GM12878 (cell line): ENCODE measurements around the gene MS4A1. TPM values are rescaled to one million over a fixed set of nuclear protein-coding genes. Genes with fewer than 3 reads are reported as not detected.

Experiments used
- ATF7 ChIP-seq: fragments of 450-650 bp; IDR thresholded peaks from 2 replicates; pipeline ENCODE4 v1.6.1; 2016; ENCODE audit warnings: low read depth, mild to moderate bottlenecking
- BHLHE40 ChIP-seq, 2 experiments: fragments of 450-650 bp in 1 of 2; IDR thresholded peaks; 2 replicates each; pipeline ENCODE4 v1.6.1; 2011 to 2017; ENCODE audit warnings: low read depth in 2 of 2, borderline replicate concordance in 1 of 2, improper control_type of control experiment in 1 of 2, low read length in 1 of 2, mild to moderate bottlenecking in 1 of 2
- CREB1 ChIP-seq: IDR thresholded peaks from 2 replicates; pipeline ENCODE4 v1.6.1; 2012; ENCODE audit warnings: low read depth, mild to moderate bottlenecking, inconsistent platforms
- CUX1 ChIP-seq: IDR thresholded peaks from 2 replicates; pipeline ENCODE4 v1.6.1; 2012; ENCODE audit warnings: improper control_type of control experiment, low read depth, low read length; ENCODE audit not compliant: insufficient replicate concordance
- ESRRA ChIP-seq: IDR thresholded peaks from 2 replicates; pipeline ENCODE4 v1.6.1; 2012; ENCODE audit warnings: mild to moderate bottlenecking, low read length, improper control_type of control experiment
- HDAC2 ChIP-seq: fragments of 200-600 bp; sonication (generic); IDR thresholded peaks from 2 replicates; pipeline ENCODE4 v1.6.1; 2017
- KAT2A ChIP-seq: conservative IDR thresholded peaks from 2 replicates; pipeline ENCODE4 v1.6.1; 2011; ENCODE audit warnings: low read depth, low read length; ENCODE audit not compliant: control insufficient read depth
- MLLT1 ChIP-seq: fragments of 450-650 bp; IDR thresholded peaks from 2 replicates; pipeline ENCODE4 v1.6.1; 2016; ENCODE audit warnings: mild to moderate bottlenecking
- MXI1 ChIP-seq: fragments of 150-350 bp; IDR thresholded peaks from 2 replicates; pipeline ENCODE4 v1.6.1; 2011; ENCODE audit warnings: low read depth, mild to moderate bottlenecking, inconsistent platforms, low read length, improper control_type of control experiment
- PAX5 ChIP-seq: IDR thresholded peaks from 2 replicates; pipeline ENCODE4 v1.6.1; 2011; ENCODE audit warnings: low read depth, low read length, borderline replicate concordance
- PKNOX1 ChIP-seq: fragments of 450-650 bp; IDR thresholded peaks from 2 replicates; pipeline ENCODE4 v1.6.1; 2016; ENCODE audit warnings: mild to moderate bottlenecking
- POU2F2 ChIP-seq: IDR thresholded peaks from 3 replicates; pipeline ENCODE4 v1.6.1; 2011; ENCODE audit warnings: low read depth, mild to moderate bottlenecking, low read length, borderline replicate concordance
- RAD21 ChIP-seq: IDR thresholded peaks from 2 replicates; pipeline ENCODE4 v1.6.1; 2011; ENCODE audit warnings: mild to moderate bottlenecking, low read depth, low read length, moderate library complexity; ENCODE audit not compliant: insufficient read depth
- RFX5 ChIP-seq: IDR thresholded peaks from 2 replicates; pipeline ENCODE4 v1.6.1; 2011; ENCODE audit warnings: low read depth, low read length, improper control_type of control experiment
- SIX5 ChIP-seq: IDR thresholded peaks from 2 replicates; pipeline ENCODE4 v1.6.1; 2011; ENCODE audit warnings: mild to moderate bottlenecking, low read depth, low read length, moderate library complexity; ENCODE audit not compliant: severe bottlenecking
- WRNIP1 ChIP-seq: IDR thresholded peaks from 2 replicates; pipeline ENCODE4 v1.6.1; 2011; ENCODE audit warnings: low read depth, low read length, improper control_type of control experiment, borderline replicate concordance
- YY1 ChIP-seq: IDR thresholded peaks from 2 replicates; pipeline ENCODE4 v1.6.1; 2011; ENCODE audit warnings: low read depth, mild to moderate bottlenecking, low read length
- polyA plus RNA-seq, 11 experiments: library from polyadenylated mRNA; depleted of rRNA in 4 of 11; unstranded in 6 of 11; stranded (reverse) in 5 of 11; fragments of >200 nt; fragmentation: Nextera tagmentation in 4 of 11; fragmentation: Illumina TruSeq in 1 of 11; extraction: Ambion mirVana in 4 of 11; extraction: Trizol in 1 of 11; gene quantifications; 1 replicate in 1 of 11; 2 replicates in 10 of 11; pipeline versions ENCODE4 v1.2.1 to v1.2.3, GENCODE V29; 2011 to 2016; ENCODE audit warnings: inconsistent platforms in 2 of 11, missing spikeins in 2 of 11, low read depth in 1 of 11
- total RNA-seq, 4 experiments: library from RNA; depleted of rRNA in 3 of 4; stranded (reverse); fragments of >200 nt in 3 of 4; fragmentation: Illumina TruSeq in 1 of 4; extraction: Trizol in 1 of 4; gene quantifications; 2 replicates each; pipeline versions ENCODE4 v1.2.1 to v1.2.3, GENCODE V29; 2013 to 2021
- TF ChIP-seq, protein P1 (sequence below): fragments of 450-650 bp; IDR thresholded peaks from 2 replicates; pipeline ENCODE4 v1.6.1; 2017; ENCODE audit warnings: mild to moderate bottlenecking, low read depth, inconsistent platforms; ENCODE audit not compliant: poor library complexity, severe bottlenecking
- TF ChIP-seq, protein P2 (sequence below): IDR thresholded peaks from 2 replicates; pipeline ENCODE4 v1.6.1; 2011; ENCODE audit warnings: borderline replicate concordance, low read depth, mild to moderate bottlenecking, moderate library complexity, mixed read lengths, low read length; ENCODE audit not compliant: insufficient read depth; ENCODE audit errors: extremely low read length

MS4A1 gene
- total and polyA plus RNA-seq, 10 of the 15 experiments (the other 5 are each of a cell fraction or from before 2014, with no cell fraction given), result 329 to 2,106 (median 687) TPM

- peak; percentile 13 to 38; a peak in 1 of 4 replicates for TF ChIP-seq BHLHE40 (IDR thresholded peaks at IDR 0.05; ENCODE audit: borderline replicate concordance in 1 of 2, low read depth in 2 of 2, low read length in 1 of 2)
- TF ChIP-seq MLLT1, result 0 out of 2 replicates have a peak, but pooled peaks have one; percentile 34
- 0 out of 3 replicates have a peak, but pooled peaks have one; percentile 59 for TF ChIP-seq POU2F2
- TF ChIP-seq SIX5, result no peak
- no peak for TF ChIP-seq HDAC2
- no peak for TF ChIP-seq CUX1
- TF ChIP-seq WRNIP1, result peak; percentile 95; the same call in 1 of the 2 replicates
- TF ChIP-seq CREB1, result peak; percentile 50; the same call in 1 of the 2 replicates
- TF ChIP-seq PAX5, result peak; percentile 17; the same call in 1 of the 2 replicates
- peak; percentile 26; the same call in 1 of the 2 replicates for TF ChIP-seq ATF7
- peak; percentile 93 for TF ChIP-seq RAD21
- TF ChIP-seq, protein P1, sequence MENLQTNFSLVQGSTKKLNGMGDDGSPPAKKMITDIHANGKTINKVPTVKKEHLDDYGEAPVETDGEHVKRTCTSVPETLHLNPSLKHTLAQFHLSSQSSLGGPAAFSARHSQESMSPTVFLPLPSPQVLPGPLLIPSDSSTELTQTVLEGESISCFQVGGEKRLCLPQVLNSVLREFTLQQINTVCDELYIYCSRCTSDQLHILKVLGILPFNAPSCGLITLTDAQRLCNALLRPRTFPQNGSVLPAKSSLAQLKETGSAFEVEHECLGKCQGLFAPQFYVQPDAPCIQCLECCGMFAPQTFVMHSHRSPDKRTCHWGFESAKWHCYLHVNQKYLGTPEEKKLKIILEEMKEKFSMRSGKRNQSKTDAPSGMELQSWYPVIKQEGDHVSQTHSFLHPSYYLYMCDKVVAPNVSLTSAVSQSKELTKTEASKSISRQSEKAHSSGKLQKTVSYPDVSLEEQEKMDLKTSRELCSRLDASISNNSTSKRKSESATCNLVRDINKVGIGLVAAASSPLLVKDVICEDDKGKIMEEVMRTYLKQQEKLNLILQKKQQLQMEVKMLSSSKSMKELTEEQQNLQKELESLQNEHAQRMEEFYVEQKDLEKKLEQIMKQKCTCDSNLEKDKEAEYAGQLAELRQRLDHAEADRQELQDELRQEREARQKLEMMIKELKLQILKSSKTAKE, result peak; percentile 53
- peak; percentile 67 for TF ChIP-seq MXI1
- TF ChIP-seq, protein P2, sequence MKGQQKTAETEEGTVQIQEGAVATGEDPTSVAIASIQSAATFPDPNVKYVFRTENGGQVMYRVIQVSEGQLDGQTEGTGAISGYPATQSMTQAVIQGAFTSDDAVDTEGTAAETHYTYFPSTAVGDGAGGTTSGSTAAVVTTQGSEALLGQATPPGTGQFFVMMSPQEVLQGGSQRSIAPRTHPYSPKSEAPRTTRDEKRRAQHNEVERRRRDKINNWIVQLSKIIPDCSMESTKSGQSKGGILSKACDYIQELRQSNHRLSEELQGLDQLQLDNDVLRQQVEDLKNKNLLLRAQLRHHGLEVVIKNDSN, result no peak
- TF ChIP-seq PKNOX1, result peak; percentile 79
- no peak for TF ChIP-seq KAT2A
- TF ChIP-seq RFX5, result peak; percentile 59; the same call in 1 of the 2 replicates
- no peak for TF ChIP-seq ESRRA
- peak; percentile 86 for TF ChIP-seq YY1
These were observed 30.3 kb downstream of the MS4A1 start (continued) for GRCh38 chr11:60485987-60486386.
